BE2C (cell line): ENCODE data around the gene RBMS2.
"Not testable (repeated sequence)": the region's sequence is repeated elsewhere in the genome, so short reads cannot be mapped to it uniquely, and the experiment has no call there.

Experiments
- DNase-seq: peaks from one replicate; pipeline ENCODE4 v3.0.0-alpha.2; 2020
- H3K27me3 ChIP-seq: fragments of 250-450 bp; sonication (Bioruptor Pico); 2 replicates; pipeline ENCODE4 v1.5.1; 2020; ENCODE audit warnings: mild to moderate bottlenecking
- H3K36me3 ChIP-seq: fragments of 250-450 bp; sonication (Bioruptor Pico); 2 replicates; pipeline ENCODE4 v1.5.1; 2020; ENCODE audit warnings: mild to moderate bottlenecking
- H3K4me1 ChIP-seq: fragments of 250-450 bp; sonication (Bioruptor Pico); 2 replicates; pipeline ENCODE4 v1.5.1; 2020
- H3K4me3 ChIP-seq: 2 replicates; pipeline ENCODE4 v1.5.1; 2011; ENCODE audit warnings: low read depth, low read length
- H3K9me3 ChIP-seq: fragments of 250-450 bp; sonication (Bioruptor Pico); 2 replicates; pipeline ENCODE4 v1.5.1; 2020
- TF ChIP-seq, protein P1 (sequence below): IDR thresholded peaks from 2 replicates; pipeline ENCODE4 v1.5.1; 2012; ENCODE audit warnings: mild to moderate bottlenecking, low read depth, low read length

Gene RBMS2

DNA sequence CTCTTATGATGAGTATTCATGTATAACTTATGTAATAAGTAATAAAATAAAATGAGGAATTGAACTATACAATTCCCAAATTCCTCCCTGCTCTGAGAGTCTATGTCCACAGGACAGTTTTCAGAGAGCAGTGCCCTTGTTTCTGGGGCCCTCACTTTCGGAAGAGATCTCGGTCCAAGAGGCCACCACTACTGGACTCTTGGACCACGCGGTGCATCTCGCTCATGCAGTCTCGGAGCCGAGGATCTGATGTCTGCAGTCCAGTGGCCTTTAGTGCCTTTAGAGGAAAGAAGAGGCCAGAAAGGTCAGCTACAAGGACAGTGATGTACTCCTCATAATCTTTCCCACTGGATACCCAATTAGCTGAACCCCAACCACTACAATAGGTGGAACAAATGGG, 42.0 kb upstream of the RBMS2 start:
- Histone ChIP-seq H3K4me3 (no peak overlapping the region), H3K27me3 (peaks cover 3% of the 10 kb centered on the region; the same call in 1 of the 2 replicates), H3K4me1 (no peaks in the 10 kb centered on the region), H3K36me3 (no peaks in the 10 kb centered on the region), H3K9me3 (no peaks in the 10 kb centered on the region)
- TF ChIP-seq, protein P1, sequence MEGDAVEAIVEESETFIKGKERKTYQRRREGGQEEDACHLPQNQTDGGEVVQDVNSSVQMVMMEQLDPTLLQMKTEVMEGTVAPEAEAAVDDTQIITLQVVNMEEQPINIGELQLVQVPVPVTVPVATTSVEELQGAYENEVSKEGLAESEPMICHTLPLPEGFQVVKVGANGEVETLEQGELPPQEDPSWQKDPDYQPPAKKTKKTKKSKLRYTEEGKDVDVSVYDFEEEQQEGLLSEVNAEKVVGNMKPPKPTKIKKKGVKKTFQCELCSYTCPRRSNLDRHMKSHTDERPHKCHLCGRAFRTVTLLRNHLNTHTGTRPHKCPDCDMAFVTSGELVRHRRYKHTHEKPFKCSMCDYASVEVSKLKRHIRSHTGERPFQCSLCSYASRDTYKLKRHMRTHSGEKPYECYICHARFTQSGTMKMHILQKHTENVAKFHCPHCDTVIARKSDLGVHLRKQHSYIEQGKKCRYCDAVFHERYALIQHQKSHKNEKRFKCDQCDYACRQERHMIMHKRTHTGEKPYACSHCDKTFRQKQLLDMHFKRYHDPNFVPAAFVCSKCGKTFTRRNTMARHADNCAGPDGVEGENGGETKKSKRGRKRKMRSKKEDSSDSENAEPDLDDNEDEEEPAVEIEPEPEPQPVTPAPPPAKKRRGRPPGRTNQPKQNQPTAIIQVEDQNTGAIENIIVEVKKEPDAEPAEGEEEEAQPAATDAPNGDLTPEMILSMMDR: no peak
- DNase-seq: no peak

DNA sequence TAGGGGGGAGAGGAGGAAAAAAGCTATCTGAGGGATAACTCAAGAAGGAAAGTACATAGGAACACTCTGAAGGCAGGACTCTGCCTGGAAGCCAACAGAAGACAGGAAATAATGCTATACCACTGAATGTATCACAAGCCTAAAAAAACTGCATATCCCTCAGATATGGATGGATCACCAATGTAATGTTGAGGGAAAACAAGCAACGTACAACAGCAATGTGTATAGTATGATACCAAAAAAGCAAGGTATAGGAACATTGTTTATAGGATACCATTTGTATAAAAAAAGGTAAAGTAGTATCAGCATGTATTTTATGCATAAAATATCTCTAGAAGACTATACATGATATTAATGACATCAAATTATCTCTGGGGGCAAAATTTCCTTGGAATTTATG, 37.1 kb upstream of the RBMS2 start:
- Histone ChIP-seq H3K4me3 (no peak overlapping the region), H3K27me3 (peaks cover 42% of the 10 kb centered on the region)
- DNase-seq: no peak

DNA sequence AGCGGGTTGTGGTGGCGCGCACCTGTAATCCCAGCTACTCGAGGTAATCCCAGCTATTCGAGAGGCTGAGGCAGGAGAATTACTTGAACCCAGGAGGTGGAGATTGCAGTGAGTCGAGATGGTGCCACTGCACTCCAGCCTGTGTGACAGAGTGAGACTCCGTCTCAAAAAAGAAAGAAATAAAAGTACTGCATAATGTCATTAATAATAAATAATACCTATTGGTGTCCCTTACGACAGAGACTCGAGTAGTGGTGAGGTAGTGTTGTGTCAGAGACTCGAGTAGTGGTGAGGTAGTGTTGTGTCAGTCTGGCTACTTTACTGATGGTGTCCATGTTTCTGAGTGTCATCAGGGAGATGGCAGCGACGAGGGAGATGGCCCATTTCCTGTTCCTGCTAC, 34.9 kb upstream of the RBMS2 start:
- Histone ChIP-seq H3K4me3 (no peak overlapping the region), H3K27me3 (peaks cover 63% of the 10 kb centered on the region), H3K9me3 (peaks cover 8% of the 10 kb centered on the region), H3K4me1 (no peaks in the 10 kb centered on the region), H3K36me3 (no peaks in the 10 kb centered on the region)
- TF ChIP-seq, protein P1: no peak
- DNase-seq: no peak

More for the DNA sequence above, 37.1 kb upstream of the RBMS2 start:
- TF ChIP-seq, protein P1: no peak
- Histone ChIP-seq H3K9me3 (peaks cover 8% of the 10 kb centered on the region), H3K36me3 (no peaks in the 10 kb centered on the region), H3K4me1 (no peaks in the 10 kb centered on the region)

DNA sequence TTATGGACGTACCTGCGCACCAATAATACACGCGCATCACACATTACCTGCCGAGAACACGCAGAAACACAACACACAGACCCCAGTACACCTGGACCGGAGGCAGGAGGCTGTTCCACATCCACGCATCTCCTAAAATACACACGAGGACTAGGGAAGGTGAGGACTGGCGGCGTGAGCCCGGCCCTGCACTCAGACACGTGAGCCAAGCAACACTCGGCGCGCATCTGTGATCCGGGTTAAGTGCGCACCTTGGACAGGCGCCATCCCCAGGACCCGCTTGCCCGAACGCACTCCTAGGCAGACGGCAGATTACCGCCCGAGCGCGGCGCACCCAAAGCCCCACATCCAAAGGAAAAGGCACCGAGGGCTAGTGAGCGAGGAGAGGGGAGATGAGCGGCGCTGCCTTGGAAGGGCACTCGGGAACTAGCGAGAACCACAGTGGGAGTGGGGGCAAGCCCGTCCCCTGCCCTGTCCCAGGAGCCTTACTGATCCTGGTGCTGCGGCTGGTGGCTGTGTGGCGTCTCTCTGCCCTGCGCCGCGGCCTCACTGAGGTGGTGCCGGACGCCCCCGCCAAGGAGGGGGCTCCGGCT, 34.1 kb upstream of the RBMS2 start:
- DNase-seq: peak; percentile 27
- Histone ChIP-seq H3K36me3 (no peaks in the 10 kb centered on the region), H3K4me1 (no peaks in the 10 kb centered on the region), H3K27me3 (peaks cover 66% of the 10 kb centered on the region), H3K9me3 (peaks cover 8% of the 10 kb centered on the region), H3K4me3 (peak overlapping the region; percentile 41)
- TF ChIP-seq, protein P1: no peak

DNA sequence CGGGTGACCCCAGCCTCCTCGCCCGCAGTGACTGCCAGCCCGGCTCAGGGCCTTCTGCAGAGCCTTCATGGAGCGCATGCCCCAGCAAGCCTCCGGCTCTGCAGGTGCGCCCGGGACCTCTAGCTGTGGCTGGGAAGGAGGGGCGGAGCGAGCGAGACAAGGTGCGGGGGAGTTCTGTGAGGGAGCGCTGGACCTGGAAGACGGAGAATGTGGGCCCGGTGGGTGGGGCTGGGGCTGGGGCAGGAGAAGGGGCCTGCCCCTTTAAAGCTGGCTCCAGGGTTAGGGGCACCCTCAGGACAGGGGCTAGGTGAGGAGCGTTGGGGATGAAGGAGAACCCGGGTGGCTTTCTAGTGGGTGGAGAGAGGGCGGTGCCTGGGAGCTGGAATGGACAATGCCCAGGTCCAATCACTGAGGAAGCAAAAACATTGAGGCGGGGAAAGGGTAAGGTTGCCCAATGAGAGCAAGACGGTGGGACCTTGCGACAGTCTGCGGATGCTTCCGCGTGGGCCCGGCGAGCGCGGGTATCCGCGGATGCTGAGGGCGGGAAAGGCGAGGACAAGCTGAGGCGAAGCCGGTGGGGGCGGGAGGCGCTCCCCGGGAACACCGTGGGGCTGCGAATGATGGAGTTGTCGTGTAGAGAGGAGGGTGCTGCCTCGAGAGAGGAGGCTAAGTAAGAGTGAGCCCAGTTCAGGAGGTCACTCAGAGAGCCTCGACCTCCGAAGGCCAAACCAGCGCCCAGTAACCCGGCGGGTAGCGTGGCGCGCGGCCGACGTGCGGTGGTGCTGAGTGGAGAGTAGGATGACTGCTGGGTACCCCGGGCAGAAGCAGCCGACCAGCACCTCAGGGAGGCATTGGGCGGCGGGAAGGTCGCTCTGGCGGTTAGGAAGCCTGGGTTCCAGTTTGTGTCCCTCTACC, 33.3 kb upstream of the RBMS2 start, which contains the start of gene GLS2:
Gene GLS2 (minus strand): TSS at position 121 of the 915 bp plus-strand sequence. CDS start 43 bp downstream, at position 78.
- H3K4me1 ChIP-seq: no peaks in the 10 kb centered on the region
- TF ChIP-seq, protein P1: no peak
- peak; percentile 40 for DNase-seq
- peak within 1 kb of the TSS; percentile 41 for H3K4me3 ChIP-seq
- peaks cover 8% of the 10 kb centered on the region for H3K9me3 ChIP-seq
- H3K27me3 ChIP-seq: peaks cover 66% of the 10 kb centered on the region
- no peaks in the 10 kb centered on the region for H3K36me3 ChIP-seq

DNA sequence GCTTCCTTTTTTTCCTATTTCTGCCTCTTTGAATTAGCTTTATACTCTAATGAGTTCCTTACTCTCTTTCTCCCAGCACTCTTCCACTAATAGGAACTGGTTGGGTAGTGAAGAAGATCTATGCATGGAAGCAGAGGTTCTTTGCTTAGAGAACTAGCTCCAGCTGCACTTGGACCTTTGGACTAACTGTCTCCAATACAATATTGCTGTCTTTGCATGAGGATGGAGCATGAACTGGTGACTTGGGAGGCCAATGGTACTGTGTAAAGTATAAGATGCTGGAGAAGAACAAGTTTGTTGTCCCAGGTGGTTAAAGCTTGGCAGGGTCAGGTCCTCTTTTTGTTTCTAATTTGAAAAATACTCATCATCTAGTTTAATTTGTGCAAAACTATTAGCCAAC, 31.3 kb upstream of the RBMS2 start:
- Histone ChIP-seq H3K36me3 (no peaks in the 10 kb centered on the region), H3K4me3 (no peak overlapping the region), H3K4me1 (no peaks in the 10 kb centered on the region), H3K9me3 (peaks cover 8% of the 10 kb centered on the region), H3K27me3 (peaks cover 61% of the 10 kb centered on the region)
- DNase-seq: no peak
- TF ChIP-seq, protein P1: no peak

DNA sequence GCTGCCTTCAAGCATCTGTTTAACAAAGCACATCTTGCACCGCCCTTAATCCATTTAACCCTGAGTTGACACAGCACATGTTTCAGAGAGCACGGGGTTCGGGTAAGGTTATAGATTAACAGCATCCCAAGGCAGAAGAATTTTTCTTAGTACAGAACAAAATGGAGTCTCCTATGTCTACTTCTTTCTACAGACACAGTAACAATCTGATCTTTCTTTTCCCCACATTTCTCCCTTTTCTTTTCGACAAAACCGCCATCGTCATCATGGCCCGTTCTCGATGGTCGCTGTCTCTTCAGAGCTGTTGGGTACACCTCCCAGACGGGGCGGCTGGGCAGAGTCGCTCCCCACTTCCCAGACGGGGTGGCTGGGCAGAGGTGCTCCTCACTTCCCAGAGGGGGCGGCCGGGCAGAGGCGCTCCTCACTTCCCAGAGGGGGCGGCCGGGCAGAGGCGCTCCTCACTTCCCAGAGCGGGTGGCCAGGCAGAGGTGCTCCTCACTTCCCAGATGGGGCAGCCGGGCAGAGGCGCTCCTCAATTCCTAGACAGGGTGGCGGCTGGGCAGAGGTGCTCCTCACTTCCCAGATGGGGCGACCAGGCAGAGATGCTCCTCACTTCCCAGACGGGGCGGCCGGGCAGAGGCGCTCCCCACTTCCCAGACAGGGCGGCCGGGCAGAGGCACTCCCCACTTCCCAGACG, 28.1 kb upstream of the RBMS2 start:
- not testable (repeated sequence) for H3K4me1 ChIP-seq, DNase-seq, H3K4me3 ChIP-seq, H3K36me3 ChIP-seq, H3K9me3 ChIP-seq
- H3K27me3 ChIP-seq: peaks cover 35% of the 10 kb centered on the region

DNA sequence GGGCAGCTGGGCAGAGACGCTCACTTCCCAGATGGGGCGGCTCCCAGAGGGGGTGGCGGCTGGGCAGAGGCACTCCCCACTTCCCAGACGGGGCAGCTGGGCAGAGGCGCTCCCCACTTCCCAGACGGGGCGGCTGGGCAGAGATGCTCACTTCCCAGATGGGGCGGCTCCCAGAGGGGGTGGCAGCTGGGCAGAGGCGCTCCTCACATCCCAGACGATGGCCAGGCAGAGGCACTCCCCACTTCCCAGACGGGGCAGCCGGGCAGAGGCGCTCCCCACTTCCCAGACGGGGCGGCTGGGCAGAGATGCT, 27.6 kb upstream of the RBMS2 start:
- H3K4me3 ChIP-seq, DNase-seq, H3K36me3 ChIP-seq, H3K4me1 ChIP-seq, H3K9me3 ChIP-seq: not testable (repeated sequence)
- H3K27me3 ChIP-seq: peaks cover 30% of the 10 kb centered on the region

DNA sequence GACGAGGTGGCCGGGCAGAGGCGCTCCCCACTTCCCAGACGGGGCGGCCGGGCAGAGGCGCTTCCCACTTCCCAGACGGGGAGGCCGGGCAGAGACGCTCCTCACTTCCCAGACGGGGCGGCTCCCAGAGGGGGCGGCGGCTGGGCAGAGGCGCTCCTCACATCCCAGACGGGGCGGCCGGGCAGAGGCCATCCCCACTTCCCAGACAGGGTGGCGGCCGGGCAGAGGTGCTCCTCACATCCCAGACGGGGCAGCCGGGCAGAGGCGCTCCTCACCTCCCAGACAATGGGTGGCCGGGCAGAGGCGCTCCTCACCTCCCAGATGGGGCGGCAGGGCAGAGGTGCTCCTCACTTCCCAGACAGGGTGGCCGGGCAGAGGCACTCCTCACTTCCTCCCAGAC, 27.1 kb upstream of the RBMS2 start:
- peaks cover 25% of the 10 kb centered on the region for H3K27me3 ChIP-seq
- DNase-seq: not testable (repeated sequence)

More for the DNA sequence above, 27.1 kb upstream of the RBMS2 start:
- not testable (repeated sequence) for H3K4me3 ChIP-seq, H3K4me1 ChIP-seq, H3K36me3 ChIP-seq, H3K9me3 ChIP-seq
